CD4-positive, alpha-beta T cell treated with Interleukin-15 for 4 hours (primary cell): ENCODE measurements around the gene LONRF2.

Experiments
- DNase-seq: peaks from one replicate; pipeline ENCODE4 v3.0.0-alpha.2; 2020; ENCODE audit warnings: low spot score

LONRF2 gene

GRCh38 chr2:100275200-100275589 is 47.1 kb downstream of the LONRF2 start:
- DNase-seq = no peak

GRCh38 chr2:100274566-100275199 is 47.6 kb downstream of the LONRF2 start:
- DNase-seq = no peak

GRCh38 chr2:100274076-100274475 is 48.2 kb downstream of the LONRF2 start:
- no peak for DNase-seq

GRCh38 chr2:100273387-100273786 is 48.9 kb downstream of the LONRF2 start:
- DNase-seq = no peak

- no peak for DNase-seq
Observed at GRCh38 chr2:100272841-100273329, 49.4 kb downstream of the LONRF2 start.

GRCh38 chr2:100271210-100271609 is 51.1 kb downstream of the LONRF2 start:
- no peak for DNase-seq

- no peak for DNase-seq
Observed at GRCh38 chr2:100270381-100271146, 51.7 kb downstream of the LONRF2 start.

- DNase-seq = no peak
Observed at GRCh38 chr2:100269889-100270288, 52.4 kb downstream of the LONRF2 start.

GRCh38 chr2:100268986-100269385 is 53.3 kb downstream of the LONRF2 start:
- no peak for DNase-seq

- DNase-seq = no peak
Observed at GRCh38 chr2:100267751-100268150, 54.5 kb downstream of the LONRF2 start.

GRCh38 chr2:100266126-100266525 is 56.2 kb downstream of the LONRF2 start:
- no peak for DNase-seq

GRCh38 chr2:100265226-100265625 is 57.1 kb downstream of the LONRF2 start:
- DNase-seq = no peak

- no peak for DNase-seq
Observed at GRCh38 chr2:100264651-100265050, 57.6 kb downstream of the LONRF2 start.

- DNase-seq = no peak
Observed at GRCh38 chr2:100264121-100264520, 58.2 kb downstream of the LONRF2 start.

- peak; percentile 38 for DNase-seq
Observed at GRCh38 chr2:100262555-100263320, 59.6 kb downstream of the LONRF2 start.

GRCh38 chr2:100262046-100262445 is 60.3 kb downstream of the LONRF2 start:
- DNase-seq = no peak

GRCh38 chr2:100260712-100261620 is 61.3 kb downstream of the LONRF2 start:
- DNase-seq = no peak

- no peak for DNase-seq
Observed at GRCh38 chr2:100259106-100259505, 63.2 kb downstream of the LONRF2 start.

GRCh38 chr2:100257939-100258338 is 64.4 kb downstream of the LONRF2 start:
- no peak for DNase-seq

GRCh38 chr2:100256849-100257248 is 65.5 kb downstream of the LONRF2 start:
- no peak for DNase-seq

- no peak for DNase-seq
Observed at GRCh38 chr2:100256416-100256815, 65.9 kb downstream of the LONRF2 start.
